ENCODE measurements around the gene MARK1.

The MARK1 gene

GRCh38 chr1:220655509-220655908, 127.6 kb downstream of the MARK1 start:
- Histone ChIP-seq H3K4me3 (ENCODE audit: low read depth in 1 of 2, low read length in 1 of 2) (no peak overlapping the region), H3K27me3 (peaks cover 22% of the 10 kb centered on the region), H3K9me3 (no peaks in the 10 kb centered on the region), H3K27ac (no peak overlapping the region), H3K4me1 (ENCODE audit: control insufficient read depth in 1 of 2, insufficient read depth in 1 of 2, low read depth in 1 of 2, low read length in 1 of 2) (no peaks in the 10 kb centered on the region), H3K36me3 (no peaks in the 10 kb centered on the region)
- TF ChIP-seq CTCF (IDR thresholded peaks at IDR 0.05) = no peak

- Histone ChIP-seq H3K4me1 (ENCODE audit: control insufficient read depth in 1 of 2, insufficient read depth in 1 of 2, low read depth in 1 of 2, low read length in 1 of 2) (no peaks in the 10 kb centered on the region), H3K4me3 (ENCODE audit: low read depth in 1 of 2, low read length in 1 of 2) (no peak overlapping the region), H3K27ac (no peak overlapping the region), H3K9me3 (no peaks in the 10 kb centered on the region), H3K36me3 (no peaks in the 10 kb centered on the region), H3K27me3 (peaks cover 22% of the 10 kb centered on the region)
- TF ChIP-seq CTCF (IDR thresholded peaks at IDR 0.05) = no peak
These were observed 128.2 kb downstream of the MARK1 start for GRCh38 chr1:220655961-220656740.

GRCh38 chr1:220666349-220666748, 138.4 kb downstream of the MARK1 start:
- peaks cover 5% of the 10 kb centered on the region for H3K27me3 ChIP-seq
- H3K27ac ChIP-seq = no peak overlapping the region
- H3K4me1 ChIP-seq (ENCODE audit: control insufficient read depth in 1 of 2, insufficient read depth in 1 of 2, low read depth in 1 of 2, low read length in 1 of 2) = no peaks in the 10 kb centered on the region
- H3K4me3 ChIP-seq (ENCODE audit: low read depth in 1 of 2, low read length in 1 of 2) = no peak overlapping the region
- peaks cover 4% of the 10 kb centered on the region for H3K9me3 ChIP-seq
- no peak for TF ChIP-seq CTCF (IDR thresholded peaks at IDR 0.05)
- H3K36me3 ChIP-seq = no peaks in the 10 kb centered on the region

GRCh38 chr1:220669005-220669404, 141.1 kb downstream of the MARK1 start:
- Histone ChIP-seq H3K4me3 (ENCODE audit: low read depth in 1 of 2, low read length in 1 of 2) (no peak overlapping the region), H3K27me3 (peaks cover 17% of the 10 kb centered on the region), H3K4me1 (ENCODE audit: control insufficient read depth in 1 of 2, insufficient read depth in 1 of 2, low read depth in 1 of 2, low read length in 1 of 2) (no peaks in the 10 kb centered on the region), H3K36me3 (no peaks in the 10 kb centered on the region), H3K9me3 (peaks cover 4% of the 10 kb centered on the region), H3K27ac (no peak overlapping the region)
- no peak for TF ChIP-seq CTCF (IDR thresholded peaks at IDR 0.05)

- no peaks in the 10 kb centered on the region for H3K36me3 ChIP-seq
- H3K4me3 ChIP-seq (ENCODE audit: low read depth in 1 of 2, low read length in 1 of 2) = no peak overlapping the region
- H3K9me3 ChIP-seq = peaks cover 4% of the 10 kb centered on the region
- TF ChIP-seq CTCF (IDR thresholded peaks at IDR 0.05) = no peak
- peaks cover 24% of the 10 kb centered on the region for H3K27me3 ChIP-seq
- no peak overlapping the region for H3K27ac ChIP-seq
- H3K4me1 ChIP-seq (ENCODE audit: control insufficient read depth in 1 of 2, insufficient read depth in 1 of 2, low read depth in 1 of 2, low read length in 1 of 2) = no peaks in the 10 kb centered on the region
These were observed 142.4 kb downstream of the MARK1 start for GRCh38 chr1:220670365-220670764.
